HepG2 (cell line): Measurements from ENCODE around the gene FRMPD2. TPM values are rescaled to one million over a fixed set of nuclear protein-coding genes. Genes with fewer than 3 reads are reported as not detected.

Experiments
- CBX2 ChIP-seq, 2 experiments: fragments of 200-600 bp in 1 of 2; sonication (generic); formaldehyde crosslinking in 1 of 2; IDR thresholded peaks; 2 replicates each; pipeline versions ENCODE4 v1.7.0 to v1.8.1; 2018 to 2022; ENCODE audit warnings: low read depth in 2 of 2, low read length in 1 of 2, mild to moderate bottlenecking in 1 of 2, missing genetic modification reagents in 1 of 2
- KAT7 ChIP-seq: IDR thresholded peaks from 2 replicates; pipeline ENCODE4 v1.6.1; 2018; ENCODE audit warnings: borderline replicate concordance, missing compliant biosample characterization
- NAIF1 ChIP-seq: sonication (generic); formaldehyde crosslinking; IDR thresholded peaks from 2 replicates; pipeline ENCODE4 v1.5.0; 2020; ENCODE audit warnings: mild to moderate bottlenecking, missing genetic modification reagents, borderline replicate concordance
- RFXANK ChIP-seq: IDR thresholded peaks from 2 replicates; pipeline ENCODE4 v1.6.1; 2016
- TOPORS ChIP-seq: sonication (generic); formaldehyde crosslinking; IDR thresholded peaks from 2 replicates; pipeline ENCODE4 v1.8.0; 2023; ENCODE audit warnings: mild to moderate bottlenecking, missing genetic modification reagents
- XRCC5 ChIP-seq: fragments of 200-400 bp; formaldehyde crosslinking; optimal IDR thresholded peaks from 2 replicates; pipeline ENCODE3; 2017; ENCODE audit warnings: mild to moderate bottlenecking, low read length
- ZNF329 ChIP-seq: sonication (generic); formaldehyde crosslinking; IDR thresholded peaks from 2 replicates; pipeline ENCODE4 v1.9.0; 2021; ENCODE audit warnings: low read depth, mild to moderate bottlenecking, missing genetic modification reagents
- ZNF557 ChIP-seq: sonication (generic); formaldehyde crosslinking; IDR thresholded peaks from 2 replicates; pipeline ENCODE4 v1.4.0; 2020; ENCODE audit warnings: missing genetic modification reagents
- ZNF672 ChIP-seq: sonication (generic); formaldehyde crosslinking; IDR thresholded peaks from 2 replicates; pipeline ENCODE4 v1.8.1; 2022; ENCODE audit warnings: missing genetic modification reagents
- ZNF747 ChIP-seq: sonication (generic); formaldehyde crosslinking; IDR thresholded peaks from 2 replicates; pipeline ENCODE4 v1.8.1; 2023; ENCODE audit warnings: missing genetic modification reagents, mild to moderate bottlenecking, borderline replicate concordance
- polyA plus RNA-seq, 8 experiments: library from polyadenylated mRNA; depleted of rRNA in 3 of 8; stranded (reverse) in 7 of 8; unstranded in 1 of 8; fragments of >200 nt; fragmentation: Illumina TruSeq in 4 of 8; extraction: Trizol in 4 of 8; gene quantifications; 2 replicates each; pipeline versions ENCODE4 v1.2.1 to v1.2.3, GENCODE V29; 2011 to 2016; ENCODE audit warnings: low read depth in 4 of 8, missing spikeins in 1 of 8, mixed read lengths in 1 of 8; ENCODE audit not compliant: insufficient read depth in 1 of 8
- total RNA-seq, 5 experiments: library from RNA; depleted of rRNA; stranded (reverse); fragments of >200 nt; fragmentation: Illumina TruSeq; extraction: Trizol; gene quantifications; 2 replicates each; pipeline ENCODE4 v1.2.3, GENCODE V29; 2016; ENCODE audit warnings: low read depth in 1 of 5
- TF ChIP-seq, protein P1 (sequence below): sonication (generic); formaldehyde crosslinking; IDR thresholded peaks from 2 replicates; pipeline ENCODE4 v1.8.1; 2022; ENCODE audit warnings: low read depth, mild to moderate bottlenecking, missing genetic modification reagents
- TF ChIP-seq, protein P2 (sequence below): sonication (generic); formaldehyde crosslinking; IDR thresholded peaks from 2 replicates; pipeline ENCODE4 v1.5.0; 2020; ENCODE audit warnings: missing genetic modification reagents, mild to moderate bottlenecking, borderline replicate concordance
- TF ChIP-seq, protein P3 (sequence below), 2 experiments: fragments of 450-650 bp in 1 of 2; sonication (generic) in 1 of 2; formaldehyde crosslinking in 1 of 2; IDR thresholded peaks; 2 replicates each; pipeline versions ENCODE4 v1.6.1 to v1.8.0; 2016 to 2022; ENCODE audit warnings: antibody characterized with exemption in 1 of 2, mild to moderate bottlenecking in 1 of 2, missing genetic modification reagents in 1 of 2

Gene FRMPD2
- total and polyA plus RNA-seq, 2 of the 13 experiments (the other 11 are each of a cell fraction or from before 2014, with no cell fraction given), result 0.45 to 1.3 TPM

DNA sequence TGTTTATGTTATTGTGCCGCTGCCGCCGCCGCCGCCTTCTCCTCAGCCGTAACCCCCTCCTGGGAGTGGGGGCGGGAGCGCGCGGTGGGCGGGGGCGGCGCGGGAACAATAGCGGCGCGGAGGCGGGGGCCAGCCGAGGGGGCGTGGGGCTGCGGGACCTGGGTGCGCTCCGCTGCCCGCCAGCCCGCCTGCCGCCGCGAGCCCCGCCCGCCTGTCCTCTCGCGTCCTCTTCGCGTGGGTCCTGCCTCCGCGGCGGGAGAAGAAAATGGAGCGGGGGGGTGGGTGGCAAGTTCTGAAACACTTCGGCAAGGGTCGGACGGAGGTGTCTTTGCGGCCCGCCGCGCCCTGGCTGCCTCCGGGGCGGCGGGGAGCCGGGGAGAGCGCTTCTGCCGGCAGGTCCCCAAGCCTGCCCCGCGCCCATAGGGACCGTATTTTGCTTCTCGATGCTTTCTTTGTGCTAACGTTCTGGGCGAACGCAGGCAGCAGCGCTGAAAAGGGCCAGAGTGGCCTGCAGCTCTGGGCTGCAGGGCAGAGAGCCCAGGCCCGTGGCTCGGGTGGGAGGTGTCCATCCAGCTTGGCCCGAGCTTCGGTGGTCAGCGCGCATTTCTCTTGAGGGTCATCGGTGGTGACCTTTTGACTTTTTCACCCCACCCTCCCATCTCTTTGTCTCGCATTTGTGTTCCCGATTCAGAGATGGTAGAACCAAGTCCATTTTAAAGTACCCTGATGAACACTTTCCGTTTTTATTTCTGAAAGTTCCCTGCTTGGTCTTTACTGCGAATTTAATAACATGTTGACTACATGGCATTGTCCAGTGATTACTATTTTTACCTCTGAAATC, 32.6 kb upstream of the FRMPD2 start (continued):
- TF ChIP-seq KAT7 (CRISPR knock-in tag), result no peak
- no peak for TF ChIP-seq RFXANK (CRISPR knock-in tag)
- TF ChIP-seq ZNF329 (CRISPR knock-in tag), result no peak
- TF ChIP-seq, protein P1, sequence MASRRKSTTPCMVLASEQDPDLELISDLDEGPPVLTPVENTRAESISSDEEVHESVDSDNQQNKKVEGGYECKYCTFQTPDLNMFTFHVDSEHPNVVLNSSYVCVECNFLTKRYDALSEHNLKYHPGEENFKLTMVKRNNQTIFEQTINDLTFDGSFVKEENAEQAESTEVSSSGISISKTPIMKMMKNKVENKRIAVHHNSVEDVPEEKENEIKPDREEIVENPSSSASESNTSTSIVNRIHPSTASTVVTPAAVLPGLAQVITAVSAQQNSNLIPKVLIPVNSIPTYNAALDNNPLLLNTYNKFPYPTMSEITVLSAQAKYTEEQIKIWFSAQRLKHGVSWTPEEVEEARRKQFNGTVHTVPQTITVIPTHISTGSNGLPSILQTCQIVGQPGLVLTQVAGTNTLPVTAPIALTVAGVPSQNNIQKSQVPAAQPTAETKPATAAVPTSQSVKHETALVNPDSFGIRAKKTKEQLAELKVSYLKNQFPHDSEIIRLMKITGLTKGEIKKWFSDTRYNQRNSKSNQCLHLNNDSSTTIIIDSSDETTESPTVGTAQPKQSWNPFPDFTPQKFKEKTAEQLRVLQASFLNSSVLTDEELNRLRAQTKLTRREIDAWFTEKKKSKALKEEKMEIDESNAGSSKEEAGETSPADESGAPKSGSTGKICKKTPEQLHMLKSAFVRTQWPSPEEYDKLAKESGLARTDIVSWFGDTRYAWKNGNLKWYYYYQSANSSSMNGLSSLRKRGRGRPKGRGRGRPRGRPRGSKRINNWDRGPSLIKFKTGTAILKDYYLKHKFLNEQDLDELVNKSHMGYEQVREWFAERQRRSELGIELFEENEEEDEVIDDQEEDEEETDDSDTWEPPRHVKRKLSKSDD, result peak; percentile 23; the same call in 1 of the 2 replicates
- no peak for TF ChIP-seq ZNF672
- no peak for TF ChIP-seq ZNF747 (CRISPR knock-in tag)
- TF ChIP-seq CBX2 (IDR thresholded peaks at IDR 0.05; ENCODE audit: low read depth, low read length), result no peak
- TF ChIP-seq CBX2 (CRISPR knock-in tag; IDR thresholded peaks at IDR 0.05; ENCODE audit: low read depth), result no peak
- no peak for TF ChIP-seq TOPORS
- no peak for TF ChIP-seq NAIF1
- no peak for TF ChIP-seq XRCC5
- no peak for TF ChIP-seq ZNF557 (CRISPR knock-in tag)
- TF ChIP-seq, protein P2, sequence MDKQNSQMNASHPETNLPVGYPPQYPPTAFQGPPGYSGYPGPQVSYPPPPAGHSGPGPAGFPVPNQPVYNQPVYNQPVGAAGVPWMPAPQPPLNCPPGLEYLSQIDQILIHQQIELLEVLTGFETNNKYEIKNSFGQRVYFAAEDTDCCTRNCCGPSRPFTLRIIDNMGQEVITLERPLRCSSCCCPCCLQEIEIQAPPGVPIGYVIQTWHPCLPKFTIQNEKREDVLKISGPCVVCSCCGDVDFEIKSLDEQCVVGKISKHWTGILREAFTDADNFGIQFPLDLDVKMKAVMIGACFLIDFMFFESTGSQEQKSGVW, result no peak
- TF ChIP-seq, protein P3, sequence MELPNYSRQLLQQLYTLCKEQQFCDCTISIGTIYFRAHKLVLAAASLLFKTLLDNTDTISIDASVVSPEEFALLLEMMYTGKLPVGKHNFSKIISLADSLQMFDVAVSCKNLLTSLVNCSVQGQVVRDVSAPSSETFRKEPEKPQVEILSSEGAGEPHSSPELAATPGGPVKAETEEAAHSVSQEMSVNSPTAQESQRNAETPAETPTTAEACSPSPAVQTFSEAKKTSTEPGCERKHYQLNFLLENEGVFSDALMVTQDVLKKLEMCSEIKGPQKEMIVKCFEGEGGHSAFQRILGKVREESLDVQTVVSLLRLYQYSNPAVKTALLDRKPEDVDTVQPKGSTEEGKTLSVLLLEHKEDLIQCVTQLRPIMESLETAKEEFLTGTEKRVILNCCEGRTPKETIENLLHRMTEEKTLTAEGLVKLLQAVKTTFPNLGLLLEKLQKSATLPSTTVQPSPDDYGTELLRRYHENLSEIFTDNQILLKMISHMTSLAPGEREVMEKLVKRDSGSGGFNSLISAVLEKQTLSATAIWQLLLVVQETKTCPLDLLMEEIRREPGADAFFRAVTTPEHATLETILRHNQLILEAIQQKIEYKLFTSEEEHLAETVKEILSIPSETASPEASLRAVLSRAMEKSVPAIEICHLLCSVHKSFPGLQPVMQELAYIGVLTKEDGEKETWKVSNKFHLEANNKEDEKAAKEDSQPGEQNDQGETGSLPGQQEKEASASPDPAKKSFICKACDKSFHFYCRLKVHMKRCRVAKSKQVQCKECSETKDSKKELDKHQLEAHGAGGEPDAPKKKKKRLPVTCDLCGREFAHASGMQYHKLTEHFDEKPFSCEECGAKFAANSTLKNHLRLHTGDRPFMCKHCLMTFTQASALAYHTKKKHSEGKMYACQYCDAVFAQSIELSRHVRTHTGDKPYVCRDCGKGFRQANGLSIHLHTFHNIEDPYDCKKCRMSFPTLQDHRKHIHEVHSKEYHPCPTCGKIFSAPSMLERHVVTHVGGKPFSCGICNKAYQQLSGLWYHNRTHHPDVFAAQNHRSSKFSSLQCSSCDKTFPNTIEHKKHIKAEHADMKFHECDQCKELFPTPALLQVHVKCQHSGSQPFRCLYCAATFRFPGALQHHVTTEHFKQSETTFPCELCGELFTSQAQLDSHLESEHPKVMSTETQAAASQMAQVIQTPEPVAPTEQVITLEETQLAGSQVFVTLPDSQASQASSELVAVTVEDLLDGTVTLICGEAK (IDR thresholded peaks at IDR 0.05), result no peak
- TF ChIP-seq, protein P3 (CRISPR knock-in tag; IDR thresholded peaks at IDR 0.05), result no peak
